Measurements from ENCODE around the gene CUZD1. TPM values are rescaled to one million over a fixed set of nuclear protein-coding genes. Genes with fewer than 3 reads are reported as not detected.

CUZD1 gene
- total and polyA plus RNA-seq, 2 of the 13 experiments (the other 11 are each of a cell fraction or from before 2014, with no cell fraction given), result 0.22 to 0.29 TPM

DNA sequence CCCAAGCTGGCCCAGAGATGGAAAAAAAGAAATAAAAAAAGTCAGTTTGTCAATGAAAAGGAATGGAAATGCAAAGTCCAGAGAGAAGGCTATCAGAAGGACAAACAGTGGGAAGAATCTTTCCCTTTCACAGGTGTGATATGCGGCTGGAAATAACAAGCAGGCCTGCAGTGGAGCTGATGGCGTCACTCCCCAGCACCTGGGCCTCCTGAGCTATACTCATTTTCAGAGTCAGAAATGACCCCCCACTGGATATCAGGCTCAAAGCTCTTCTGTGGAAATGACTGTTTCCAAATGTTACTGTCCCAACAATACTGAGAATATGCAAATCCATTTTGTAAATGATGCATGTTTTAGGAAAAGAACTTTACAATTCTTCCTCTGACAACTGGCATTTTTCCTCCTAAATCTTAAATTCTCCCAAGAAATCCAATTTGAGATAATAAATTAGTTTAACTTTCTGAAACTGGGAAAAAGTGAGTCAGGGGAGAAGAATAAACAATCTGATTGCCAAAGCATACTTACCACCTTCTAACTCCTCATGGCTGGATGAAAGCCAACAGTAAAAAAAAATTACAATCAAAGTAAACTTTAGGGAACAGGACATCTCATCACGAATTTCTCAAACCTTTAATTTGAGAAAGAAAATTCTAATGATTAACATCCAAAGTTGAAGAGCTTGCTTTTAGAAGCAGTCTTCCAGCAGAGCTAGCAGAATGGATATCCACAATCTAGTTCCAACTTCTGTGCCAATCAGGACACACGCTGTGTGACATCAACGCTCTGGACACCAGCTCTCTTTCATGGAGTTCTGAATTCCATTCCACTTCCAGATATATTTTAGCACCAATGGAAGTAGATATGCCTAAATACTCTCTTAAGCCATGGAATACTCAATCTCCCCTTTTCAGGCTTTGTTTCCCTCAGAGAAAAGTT, 5.3 kb upstream of the CUZD1 start (continued):
- TF ChIP-seq, protein P1, sequence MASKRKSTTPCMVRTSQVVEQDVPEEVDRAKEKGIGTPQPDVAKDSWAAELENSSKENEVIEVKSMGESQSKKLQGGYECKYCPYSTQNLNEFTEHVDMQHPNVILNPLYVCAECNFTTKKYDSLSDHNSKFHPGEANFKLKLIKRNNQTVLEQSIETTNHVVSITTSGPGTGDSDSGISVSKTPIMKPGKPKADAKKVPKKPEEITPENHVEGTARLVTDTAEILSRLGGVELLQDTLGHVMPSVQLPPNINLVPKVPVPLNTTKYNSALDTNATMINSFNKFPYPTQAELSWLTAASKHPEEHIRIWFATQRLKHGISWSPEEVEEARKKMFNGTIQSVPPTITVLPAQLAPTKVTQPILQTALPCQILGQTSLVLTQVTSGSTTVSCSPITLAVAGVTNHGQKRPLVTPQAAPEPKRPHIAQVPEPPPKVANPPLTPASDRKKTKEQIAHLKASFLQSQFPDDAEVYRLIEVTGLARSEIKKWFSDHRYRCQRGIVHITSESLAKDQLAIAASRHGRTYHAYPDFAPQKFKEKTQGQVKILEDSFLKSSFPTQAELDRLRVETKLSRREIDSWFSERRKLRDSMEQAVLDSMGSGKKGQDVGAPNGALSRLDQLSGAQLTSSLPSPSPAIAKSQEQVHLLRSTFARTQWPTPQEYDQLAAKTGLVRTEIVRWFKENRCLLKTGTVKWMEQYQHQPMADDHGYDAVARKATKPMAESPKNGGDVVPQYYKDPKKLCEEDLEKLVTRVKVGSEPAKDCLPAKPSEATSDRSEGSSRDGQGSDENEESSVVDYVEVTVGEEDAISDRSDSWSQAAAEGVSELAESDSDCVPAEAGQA (IDR thresholded peaks at IDR 0.05; ENCODE audit: low read depth), result no peak
- TF ChIP-seq, protein P1 (CRISPR knock-in tag; IDR thresholded peaks at IDR 0.05; ENCODE audit: borderline replicate concordance), result no peak
- TF ChIP-seq HNRNPH1 (optimal IDR thresholded peaks at IDR 0.05; ENCODE audit: low read depth, low read length), result no peak

DNA sequence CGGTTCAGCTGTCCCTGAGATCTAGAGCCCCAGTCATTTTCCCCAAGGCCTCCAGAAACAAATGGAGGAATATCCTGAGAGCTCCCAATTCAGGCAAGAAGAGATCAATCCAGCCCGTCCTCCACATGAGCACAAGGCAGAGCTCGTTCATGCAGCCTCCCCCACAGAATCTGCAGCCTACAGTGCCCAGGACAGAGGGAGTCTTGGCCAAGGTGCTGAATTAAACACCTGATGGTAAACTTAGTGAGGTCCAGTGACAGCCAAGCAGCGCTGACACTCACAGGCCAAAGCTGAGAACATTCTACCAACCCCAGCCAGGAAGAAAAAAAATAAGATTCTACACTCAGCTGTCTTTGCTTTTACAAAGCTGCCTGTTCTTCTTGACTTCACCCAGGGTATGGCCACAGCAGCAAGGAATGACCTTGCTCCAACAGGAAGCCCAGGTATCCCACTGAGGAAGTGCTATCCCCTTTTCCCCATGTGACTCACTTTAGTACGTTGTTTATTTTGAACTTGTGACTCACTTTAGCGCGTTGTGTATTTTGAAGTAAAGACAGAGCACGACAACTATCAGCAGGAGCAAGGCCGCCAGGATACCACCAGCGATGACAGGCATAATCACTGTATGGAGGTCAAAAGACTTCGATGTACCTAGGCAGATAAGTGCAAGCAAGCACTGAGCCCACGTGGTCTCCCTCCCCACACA, 4.4 kb upstream of the CUZD1 start:
- Histone ChIP-seq H3K4me1 (ENCODE audit: insufficient read depth, low read length) (no peaks in the 10 kb centered on the region), H3K9ac (ENCODE audit: insufficient read depth, low read depth, low read length) (no peak overlapping the region), H3K4me3 (replicated peaks in 1 of 3; ENCODE audit: insufficient read depth in 1 of 3, low read depth in 2 of 3, low read length in 3 of 3) (no peak overlapping the region), H3K4me2 (ENCODE audit: low read depth, low read length) (no peak overlapping the region), H3K27me3 (ENCODE audit: control insufficient read depth in 1 of 2, insufficient read depth in 2 of 2, low read length in 2 of 2) (no peaks in the 10 kb centered on the region), H3K36me3 (replicated peaks in 1 of 2; ENCODE audit: control insufficient read depth in 1 of 2, insufficient read depth in 2 of 2, low read length in 2 of 2) (0 out of 5 replicates have a peak, but pooled peaks cover 0 to 9% of the 10 kb centered on the region in 2 experiments), H4K20me1 (ENCODE audit: insufficient read depth, low read length) (no peaks in the 10 kb centered on the region), H3K9me3 (ENCODE audit: low read length) (no peaks in the 10 kb centered on the region), H2AFZ (ENCODE audit: low read length) (no peak overlapping the region), H3K79me2 (ENCODE audit: insufficient read depth, low read length) (no peaks in the 10 kb centered on the region), H3K27ac (ENCODE audit: extremely low read length, insufficient read depth, low read length) (no peak overlapping the region)
- BruUV-seq (replicated peaks), result no TSS peak
- DNase-seq (ENCODE audit: low spot score), result no peak
- no peak for ATAC-seq
- no peak for TF ChIP-seq RFX5 (IDR thresholded peaks at IDR 0.05; ENCODE audit: low read depth, low read length)
- TF ChIP-seq FOSL2 (CRISPR knock-in tag; IDR thresholded peaks at IDR 0.05), result 0 out of 2 replicates have a peak, but pooled peaks have one; percentile 19
- TF ChIP-seq, protein P2, sequence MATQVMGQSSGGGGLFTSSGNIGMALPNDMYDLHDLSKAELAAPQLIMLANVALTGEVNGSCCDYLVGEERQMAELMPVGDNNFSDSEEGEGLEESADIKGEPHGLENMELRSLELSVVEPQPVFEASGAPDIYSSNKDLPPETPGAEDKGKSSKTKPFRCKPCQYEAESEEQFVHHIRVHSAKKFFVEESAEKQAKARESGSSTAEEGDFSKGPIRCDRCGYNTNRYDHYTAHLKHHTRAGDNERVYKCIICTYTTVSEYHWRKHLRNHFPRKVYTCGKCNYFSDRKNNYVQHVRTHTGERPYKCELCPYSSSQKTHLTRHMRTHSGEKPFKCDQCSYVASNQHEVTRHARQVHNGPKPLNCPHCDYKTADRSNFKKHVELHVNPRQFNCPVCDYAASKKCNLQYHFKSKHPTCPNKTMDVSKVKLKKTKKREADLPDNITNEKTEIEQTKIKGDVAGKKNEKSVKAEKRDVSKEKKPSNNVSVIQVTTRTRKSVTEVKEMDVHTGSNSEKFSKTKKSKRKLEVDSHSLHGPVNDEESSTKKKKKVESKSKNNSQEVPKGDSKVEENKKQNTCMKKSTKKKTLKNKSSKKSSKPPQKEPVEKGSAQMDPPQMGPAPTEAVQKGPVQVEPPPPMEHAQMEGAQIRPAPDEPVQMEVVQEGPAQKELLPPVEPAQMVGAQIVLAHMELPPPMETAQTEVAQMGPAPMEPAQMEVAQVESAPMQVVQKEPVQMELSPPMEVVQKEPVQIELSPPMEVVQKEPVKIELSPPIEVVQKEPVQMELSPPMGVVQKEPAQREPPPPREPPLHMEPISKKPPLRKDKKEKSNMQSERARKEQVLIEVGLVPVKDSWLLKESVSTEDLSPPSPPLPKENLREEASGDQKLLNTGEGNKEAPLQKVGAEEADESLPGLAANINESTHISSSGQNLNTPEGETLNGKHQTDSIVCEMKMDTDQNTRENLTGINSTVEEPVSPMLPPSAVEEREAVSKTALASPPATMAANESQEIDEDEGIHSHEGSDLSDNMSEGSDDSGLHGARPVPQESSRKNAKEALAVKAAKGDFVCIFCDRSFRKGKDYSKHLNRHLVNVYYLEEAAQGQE (IDR thresholded peaks at IDR 0.05; ENCODE audit: borderline replicate concordance in 1 of 2, low read depth in 1 of 2, low read length in 2 of 2), result 0 out of 4 replicates have a peak, but pooled peaks of 1 of the 2 experiments have one; percentile 19
- intact Hi-C loops (cut with micrococcal nuclease; ENCODE audit: unreplicated experiment) (no loop called here), in situ Hi-C loops (cut with HindIII; ENCODE audit: extremely low pct_ligation_motif_present, low pct_unique_long_range_greater_than_20kb) (no loop called here)
- CTCF ChIA-PET (ENCODE audit: low intra/inter-chr PET ratio, low total read pairs), result no interaction called here
- POLR2A ChIA-PET, result no interaction called here
- no peak for FAIRE-seq
- WGBS (ENCODE audit: low lambda C conversion rate), result 73% methylated on average over 12 of the region's 12 CpGs
